Sigmoid colon (tissue), 7 donors: ENCODE results near the gene YPEL5. TPM values are rescaled to one million over a fixed set of nuclear protein-coding genes. Genes with fewer than 3 reads are reported as not detected.

Experiments
- DNase-seq: peaks from one replicate; pipeline ENCODE4 v3.0.0-alpha.2; 2019
- H3K27ac ChIP-seq, 4 donors: fragments of 200-600 bp; sonication (generic); one replicate each; pipeline ENCODE4 v1.5.1; 2016 to 2019; ENCODE audit warnings: mild to moderate bottlenecking in 1 of 4
- H3K27me3 ChIP-seq, 3 donors: fragments of 200-600 bp; sonication (generic); one replicate each; pipeline ENCODE4 v1.5.1; 2019; ENCODE audit warnings: mild to moderate bottlenecking in 1 of 3
- H3K36me3 ChIP-seq, 4 donors: fragments of 200-600 bp; sonication (generic); one replicate each; pipeline ENCODE4 v1.5.1; 2016 to 2019
- H3K4me1 ChIP-seq, 4 donors: fragments of 200-600 bp; sonication (generic); one replicate each; pipeline ENCODE4 v1.5.1; 2017 to 2019
- H3K4me3 ChIP-seq, 4 donors: fragments of 200-600 bp; sonication (generic); one replicate each; pipeline ENCODE4 v1.5.1; 2017 to 2019; ENCODE audit warnings: mild to moderate bottlenecking in 2 of 4, moderate library complexity in 1 of 4
- H3K9me3 ChIP-seq, 4 donors: fragments of 200-600 bp in 3 of 4; sonication (generic) in 3 of 4; one replicate each; pipeline versions ENCODE4 v1.5.1 to v1.6.1; 2013 to 2019
- EP300 ChIP-seq, 4 donors: sonication (generic); formaldehyde crosslinking; IDR thresholded peaks; one replicate each; pipeline ENCODE4 v1.6.1; 2017; ENCODE audit warnings: antibody characterized with exemption in 4 of 4
- POLR2A ChIP-seq, 2 donors: fragments of 450-650 bp; IDR thresholded peaks; one replicate each; pipeline ENCODE4 v1.6.1; 2016; ENCODE audit warnings: antibody characterized with exemption in 2 of 2, mild to moderate bottlenecking in 2 of 2, moderate library complexity in 2 of 2
- POLR2AphosphoS5 ChIP-seq, 4 donors: sonication (generic); formaldehyde crosslinking; IDR thresholded peaks; one replicate each; pipeline ENCODE4 v1.6.1; 2017; ENCODE audit warnings: antibody characterized with exemption in 4 of 4
- WGBS, 2 donors: extraction: QIAGEN DNeasy Blood & Tissue Kit; methylation state at CpG; one replicate each; pipeline ENCODE4 v1.1.7; 2013; 5-methylcytosine and 5-hydroxymethylcytosine counted together
- intact Hi-C: fragments of 100-400 bp; cut with DNase I; formaldehyde crosslinking; loops from one replicate; pipeline ENCODE4 v1.15.1; 2023
- polyA plus RNA-seq, 3 donors: library from polyadenylated mRNA; stranded (reverse); fragments of 200-250 nt; gene quantifications; one replicate each; pipeline ENCODE4 v1.2.3, GENCODE V29; 2013
- total RNA-seq, 4 donors: library from RNA; depleted of rRNA; stranded (reverse); fragments of >200 nt; gene quantifications; one replicate each; pipeline ENCODE4 v1.1.0, GENCODE V29; 2016
- TF ChIP-seq, protein P1 (sequence below), 4 experiments: fragments of 450-650 bp in 3 of 4; fragments of 200-600 bp in 1 of 4; IDR thresholded peaks; one replicate each; pipeline ENCODE4 v1.5.1; 2016 to 2019; ENCODE audit warnings: antibody characterized with exemption in 4 of 4, mild to moderate bottlenecking in 3 of 4, moderate library complexity in 2 of 4
- donor health status: healthy with polysubstance abuse.
- donor health status: Bipolar disorder and iron deficiency.
- donor health status: healthy.

YPEL5 gene
- total and polyA plus RNA-seq, 7 donors: 36.9 to 155 (median 132) TPM

DNA sequence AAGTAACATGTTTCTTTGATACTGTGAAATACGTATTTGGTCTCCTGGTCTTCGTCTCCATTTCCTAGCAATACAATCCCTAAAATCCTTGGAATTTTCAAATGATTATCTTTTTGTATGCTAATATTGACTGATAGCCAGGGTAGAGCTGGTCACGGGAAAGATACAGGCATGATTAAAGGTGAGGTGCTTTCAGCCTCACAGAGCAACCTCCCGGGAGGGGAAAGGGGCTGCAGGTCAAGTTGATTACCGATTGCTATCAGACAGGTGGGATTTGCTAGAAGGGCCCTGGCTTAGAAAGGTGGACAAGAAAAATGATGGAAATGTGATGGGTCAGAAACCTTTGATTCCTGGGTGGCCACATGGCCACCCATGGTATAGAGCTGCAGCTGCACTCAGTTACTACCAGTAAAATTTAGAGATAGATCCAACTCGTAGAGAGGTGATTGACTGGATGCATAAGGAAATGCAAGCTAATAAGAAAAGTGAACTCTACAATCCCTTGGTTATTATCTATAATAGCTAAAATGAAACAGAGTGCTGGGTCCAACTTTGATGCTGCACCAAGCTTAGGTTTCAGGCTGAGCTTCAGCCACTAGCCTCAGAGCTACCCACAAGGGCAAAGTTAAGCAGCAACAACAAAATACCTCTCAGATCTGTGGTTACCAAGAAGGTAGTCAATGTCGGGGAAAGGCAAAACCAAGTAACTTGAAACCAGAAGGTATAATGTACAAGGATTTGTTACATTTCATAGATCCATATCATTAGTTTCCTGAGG lies 15.3 kb downstream of the YPEL5 start:
- intact Hi-C loops: no loop called here
- H3K27ac ChIP-seq: no peak overlapping the region
- TF ChIP-seq, protein P1, sequence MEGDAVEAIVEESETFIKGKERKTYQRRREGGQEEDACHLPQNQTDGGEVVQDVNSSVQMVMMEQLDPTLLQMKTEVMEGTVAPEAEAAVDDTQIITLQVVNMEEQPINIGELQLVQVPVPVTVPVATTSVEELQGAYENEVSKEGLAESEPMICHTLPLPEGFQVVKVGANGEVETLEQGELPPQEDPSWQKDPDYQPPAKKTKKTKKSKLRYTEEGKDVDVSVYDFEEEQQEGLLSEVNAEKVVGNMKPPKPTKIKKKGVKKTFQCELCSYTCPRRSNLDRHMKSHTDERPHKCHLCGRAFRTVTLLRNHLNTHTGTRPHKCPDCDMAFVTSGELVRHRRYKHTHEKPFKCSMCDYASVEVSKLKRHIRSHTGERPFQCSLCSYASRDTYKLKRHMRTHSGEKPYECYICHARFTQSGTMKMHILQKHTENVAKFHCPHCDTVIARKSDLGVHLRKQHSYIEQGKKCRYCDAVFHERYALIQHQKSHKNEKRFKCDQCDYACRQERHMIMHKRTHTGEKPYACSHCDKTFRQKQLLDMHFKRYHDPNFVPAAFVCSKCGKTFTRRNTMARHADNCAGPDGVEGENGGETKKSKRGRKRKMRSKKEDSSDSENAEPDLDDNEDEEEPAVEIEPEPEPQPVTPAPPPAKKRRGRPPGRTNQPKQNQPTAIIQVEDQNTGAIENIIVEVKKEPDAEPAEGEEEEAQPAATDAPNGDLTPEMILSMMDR (IDR thresholded peaks at IDR 0.05): no peak
- no peak for TF ChIP-seq POLR2AphosphoS5 (IDR thresholded peaks at IDR 0.05)
- no peak for TF ChIP-seq EP300 (IDR thresholded peaks at IDR 0.05)
- TF ChIP-seq POLR2A (IDR thresholded peaks at IDR 0.05): no peak
- DNase-seq: no peak
- H3K4me1 ChIP-seq: peaks cover 0 to 56% (median 26%) of the 10 kb centered on the region in 4 donors
- H3K4me3 ChIP-seq: no peak overlapping the region
- H3K36me3 ChIP-seq: peaks cover 0 to 44% (median 15%) of the 10 kb centered on the region in 4 donors
- H3K27me3 ChIP-seq: no peaks in the 10 kb centered on the region
- 89 to 90% methylated on average over 7 of the region's 7 CpGs for WGBS, 2 donors
- H3K9me3 ChIP-seq: no peaks in the 10 kb centered on the region

DNA sequence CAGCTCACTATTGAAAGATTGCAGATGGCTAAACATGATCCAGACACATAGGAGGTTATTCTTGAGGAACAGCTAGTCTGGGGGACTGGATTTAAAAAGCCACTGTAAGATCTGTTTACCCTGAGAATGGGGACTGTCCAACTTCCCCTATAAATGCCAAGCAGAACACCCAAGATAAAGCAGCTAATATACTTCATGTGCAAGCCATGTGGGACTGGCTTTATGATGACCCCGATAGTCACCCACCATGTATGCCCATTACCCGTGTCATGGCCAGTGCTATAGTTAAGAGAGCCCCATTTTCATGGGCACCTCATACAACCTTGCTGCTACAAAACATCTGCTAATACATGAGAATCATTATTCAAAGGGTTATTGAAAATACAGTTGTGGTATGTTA lies 16.0 kb downstream of the YPEL5 start:
- Histone ChIP-seq H3K4me3 (no peak overlapping the region), H3K36me3 (peaks cover 0 to 37% (median 12%) of the 10 kb centered on the region in 4 donors), H3K27me3 (no peaks in the 10 kb centered on the region), H3K9me3 (no peaks in the 10 kb centered on the region), H3K4me1 (peaks cover 0 to 50% (median 21%) of the 10 kb centered on the region in 4 donors), H3K27ac (no peak overlapping the region)
- WGBS, 2 donors: 85 to 91% methylated on average over 2 of the region's 2 CpGs
- DNase-seq: no peak
- intact Hi-C loops: no loop called here
- TF ChIP-seq POLR2A (IDR thresholded peaks at IDR 0.05): no peak
- TF ChIP-seq EP300 (IDR thresholded peaks at IDR 0.05): no peak
- no peak for TF ChIP-seq POLR2AphosphoS5 (IDR thresholded peaks at IDR 0.05)
- TF ChIP-seq, protein P1 (IDR thresholded peaks at IDR 0.05): no peak

DNA sequence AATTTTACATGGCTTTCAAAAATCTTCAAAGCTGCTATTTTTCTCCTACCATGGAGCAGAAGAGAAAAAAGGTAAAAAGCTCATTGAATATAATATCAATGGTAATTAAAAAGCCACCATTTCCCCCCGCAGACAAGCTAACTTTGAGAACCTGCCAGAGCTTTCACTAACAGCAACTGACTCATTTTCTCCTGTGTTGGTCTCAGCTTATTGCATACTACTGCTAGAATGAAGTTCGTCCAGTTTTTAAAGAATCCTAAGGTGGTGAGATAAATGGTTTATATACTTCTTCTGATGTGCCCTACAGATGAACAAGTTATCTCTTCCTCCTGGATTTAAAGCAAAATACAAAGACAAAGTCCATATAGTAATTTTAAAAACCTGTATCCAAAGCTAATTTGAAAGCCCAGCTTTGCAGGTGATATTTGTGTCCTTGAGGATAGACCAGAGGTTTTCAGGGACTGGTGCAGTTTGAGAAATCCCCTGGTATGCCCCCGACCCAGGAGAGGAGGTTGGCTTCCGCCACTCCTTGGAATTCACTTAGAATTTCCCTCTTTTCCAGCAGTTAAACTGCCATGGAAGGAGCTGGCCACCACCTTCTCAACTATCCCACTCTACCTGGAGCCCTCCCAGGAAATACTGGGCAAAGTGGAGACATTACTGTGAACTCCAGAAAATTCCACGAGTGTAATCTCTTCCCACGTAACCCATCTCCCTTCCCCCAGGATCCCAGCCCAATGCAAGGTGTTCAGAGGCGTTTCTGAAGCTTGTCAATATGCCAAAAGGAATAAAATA lies 17.5 kb downstream of the YPEL5 start:
- no peaks in the 10 kb centered on the region for H3K27me3 ChIP-seq
- peaks cover 0 to 22% (median 6%) of the 10 kb centered on the region in 4 donors for H3K36me3 ChIP-seq
- no peak overlapping the region for H3K27ac ChIP-seq
- no peak overlapping the region for H3K4me3 ChIP-seq
- H3K4me1 ChIP-seq: peaks cover 0 to 34% (median 14%) of the 10 kb centered on the region in 4 donors
- WGBS, 2 donors: 32 to 47% methylated on average over 7 of the region's 7 CpGs
- DNase-seq: no peak
- no peaks in the 10 kb centered on the region for H3K9me3 ChIP-seq
- intact Hi-C loops: loop anchor here (2.0 kb wide), 2 partner anchors 44 to 546 kb away; no protein-coding TSS in a partner anchor
- TF ChIP-seq EP300 (IDR thresholded peaks at IDR 0.05) (no peak), POLR2AphosphoS5 (IDR thresholded peaks at IDR 0.05) (no peak), POLR2A (IDR thresholded peaks at IDR 0.05) (no peak)
- TF ChIP-seq, protein P1 (IDR thresholded peaks at IDR 0.05): no peak

DNA sequence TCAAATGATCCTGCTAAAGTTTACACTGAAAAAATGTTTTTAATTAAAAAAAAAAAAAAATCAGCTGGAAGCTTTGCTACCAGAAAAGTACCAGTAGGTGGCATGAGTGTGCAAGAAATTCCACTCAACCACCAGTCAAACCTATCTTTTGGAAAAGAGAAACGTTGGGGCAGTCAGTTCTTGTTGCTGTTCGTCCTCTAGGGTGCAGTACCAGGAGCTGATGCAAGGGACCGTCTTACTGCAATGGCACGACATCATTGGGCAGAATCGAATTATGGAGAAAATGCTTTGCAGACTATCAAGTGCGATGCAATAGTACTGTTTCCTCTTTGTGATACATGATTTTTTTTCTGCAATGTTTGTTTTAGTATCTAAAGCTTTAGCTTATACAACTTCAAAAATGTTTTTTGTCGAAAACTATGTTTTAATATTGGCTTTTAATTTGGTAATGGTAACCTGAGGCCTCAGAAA lies 18.3 kb downstream of the YPEL5 start:
- WGBS, 2 donors: 4 to 17% methylated on average over 7 of the region's 7 CpGs

More for the DNA sequence above, 18.3 kb downstream of the YPEL5 start:
- TF ChIP-seq EP300 (IDR thresholded peaks at IDR 0.05): no peak
- no peak for TF ChIP-seq POLR2A (IDR thresholded peaks at IDR 0.05)
- no peak for TF ChIP-seq POLR2AphosphoS5 (IDR thresholded peaks at IDR 0.05)
- TF ChIP-seq, protein P1 (IDR thresholded peaks at IDR 0.05): peak; percentile 78 to 84 (median 80)
- H3K36me3 ChIP-seq: peaks cover 0 to 14% (median 1%) of the 10 kb centered on the region in 4 donors
- H3K4me3 ChIP-seq: no peak overlapping the region
- peaks cover 0 to 27% (median 11%) of the 10 kb centered on the region in 4 donors for H3K4me1 ChIP-seq
- no peak overlapping the region for H3K27ac ChIP-seq
- no peaks in the 10 kb centered on the region for H3K27me3 ChIP-seq
- no peaks in the 10 kb centered on the region for H3K9me3 ChIP-seq
- DNase-seq: no peak
- intact Hi-C loops: loop anchor here (2.0 kb wide), 2 partner anchors 44 to 546 kb away; no protein-coding TSS in a partner anchor
